ENCODE results near the gene ORMDL1. TPM values are rescaled to one million over a fixed set of nuclear protein-coding genes. Genes with fewer than 3 reads are reported as not detected.

The ORMDL1 gene
- total and polyA plus RNA-seq, 2 of the 13 experiments (the other 11 are each of a cell fraction or from before 2014, with no cell fraction given) = 67.5 to 160 TPM

DNA sequence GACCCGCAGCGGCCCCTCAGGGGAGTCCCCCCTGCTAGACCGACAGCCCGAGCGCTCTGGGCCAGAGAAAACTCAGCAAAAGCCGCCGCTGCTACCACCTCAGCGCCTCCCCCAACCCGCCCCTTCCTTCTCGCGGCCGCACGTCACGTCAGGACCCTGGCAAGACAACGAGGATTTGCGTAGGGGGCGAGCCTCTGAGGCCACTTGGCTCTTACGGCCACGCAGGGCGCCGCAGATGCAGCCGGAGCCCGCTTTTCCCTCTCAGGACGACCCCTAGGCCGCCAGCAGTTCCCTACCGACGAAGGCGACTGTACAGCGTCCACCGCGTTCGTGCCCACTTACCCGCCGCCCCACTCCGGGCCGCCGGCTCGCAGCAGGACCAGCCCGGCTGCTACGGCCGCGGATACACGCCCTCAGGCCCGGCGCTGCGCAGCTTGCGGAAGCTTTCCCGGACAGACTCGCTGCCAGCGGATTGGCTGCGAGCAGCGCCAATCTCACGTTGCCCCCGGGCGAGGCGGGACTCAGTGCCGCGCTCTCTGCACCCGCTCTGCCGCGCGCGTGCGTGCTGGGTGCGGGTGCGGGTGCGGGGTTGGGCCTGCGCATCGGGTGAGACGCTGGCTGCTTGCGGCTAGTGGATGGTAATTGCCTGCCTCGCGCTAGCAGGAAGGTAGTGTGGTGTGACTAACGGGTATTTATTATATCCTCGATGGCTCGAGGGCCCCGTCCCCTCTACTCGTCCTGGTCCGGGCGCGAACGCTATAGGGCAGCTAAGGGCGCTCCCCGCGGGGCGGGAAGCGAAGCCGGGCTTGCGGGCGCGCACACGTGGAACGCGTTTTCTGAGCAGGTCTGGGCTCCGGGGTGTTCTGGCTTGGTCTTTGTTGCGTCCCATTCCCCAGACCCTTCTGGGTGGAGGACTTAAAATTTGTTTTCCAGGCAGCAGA lies at the start of gene ORMDL1, which contains the start of gene PMS1 (continued):
- peak; percentile 86 for TF ChIP-seq ZNF878 (CRISPR knock-in tag; IDR thresholded peaks at IDR 0.05)
- no peak; the same call in 1 of the 2 replicates for TF ChIP-seq NCOA2 (CRISPR knock-in tag; IDR thresholded peaks at IDR 0.05)
- peak; percentile 80; the same call in 1 of the 2 replicates for TF ChIP-seq HNRNPL (IDR thresholded peaks at IDR 0.05; ENCODE audit: low read depth, low read length)
- TF ChIP-seq ZNF510 (CRISPR knock-in tag; IDR thresholded peaks at IDR 0.05; ENCODE audit: low read depth) = peak; percentile 66
- TF ChIP-seq HMG20B (CRISPR knock-in tag; conservative IDR thresholded peaks at IDR 0.05) = peak; percentile 51; the same call in 1 of the 2 replicates
- TF ChIP-seq, protein P1, sequence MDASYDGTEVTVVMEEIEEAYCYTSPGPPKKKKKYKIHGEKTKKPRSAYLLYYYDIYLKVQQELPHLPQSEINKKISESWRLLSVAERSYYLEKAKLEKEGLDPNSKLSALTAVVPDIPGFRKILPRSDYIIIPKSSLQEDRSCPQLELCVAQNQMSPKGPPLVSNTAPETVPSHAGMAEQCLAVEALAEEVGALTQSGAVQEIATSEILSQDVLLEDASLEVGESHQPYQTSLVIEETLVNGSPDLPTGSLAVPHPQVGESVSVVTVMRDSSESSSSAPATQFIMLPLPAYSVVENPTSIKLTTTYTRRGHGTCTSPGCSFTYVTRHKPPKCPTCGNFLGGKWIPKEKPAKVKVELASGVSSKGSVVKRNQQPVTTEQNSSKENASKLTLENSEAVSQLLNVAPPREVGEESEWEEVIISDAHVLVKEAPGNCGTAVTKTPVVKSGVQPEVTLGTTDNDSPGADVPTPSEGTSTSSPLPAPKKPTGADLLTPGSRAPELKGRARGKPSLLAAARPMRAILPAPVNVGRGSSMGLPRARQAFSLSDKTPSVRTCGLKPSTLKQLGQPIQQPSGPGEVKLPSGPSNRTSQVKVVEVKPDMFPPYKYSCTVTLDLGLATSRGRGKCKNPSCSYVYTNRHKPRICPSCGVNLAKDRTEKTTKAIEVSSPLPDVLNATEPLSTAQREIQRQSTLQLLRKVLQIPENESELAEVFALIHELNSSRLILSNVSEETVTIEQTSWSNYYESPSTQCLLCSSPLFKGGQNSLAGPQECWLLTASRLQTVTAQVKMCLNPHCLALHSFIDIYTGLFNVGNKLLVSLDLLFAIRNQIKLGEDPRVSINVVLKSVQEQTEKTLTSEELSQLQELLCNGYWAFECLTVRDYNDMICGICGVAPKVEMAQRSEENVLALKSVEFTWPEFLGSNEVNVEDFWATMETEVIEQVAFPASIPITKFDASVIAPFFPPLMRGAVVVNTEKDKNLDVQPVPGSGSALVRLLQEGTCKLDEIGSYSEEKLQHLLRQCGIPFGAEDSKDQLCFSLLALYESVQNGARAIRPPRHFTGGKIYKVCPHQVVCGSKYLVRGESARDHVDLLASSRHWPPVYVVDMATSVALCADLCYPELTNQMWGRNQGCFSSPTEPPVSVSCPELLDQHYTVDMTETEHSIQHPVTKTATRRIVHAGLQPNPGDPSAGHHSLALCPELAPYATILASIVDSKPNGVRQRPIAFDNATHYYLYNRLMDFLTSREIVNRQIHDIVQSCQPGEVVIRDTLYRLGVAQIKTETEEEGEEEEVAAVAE (CRISPR knock-in tag; IDR thresholded peaks at IDR 0.05; ENCODE audit: borderline replicate concordance) = no peak; the same call in 1 of the 2 replicates
- TF ChIP-seq ZNF547 (CRISPR knock-in tag; IDR thresholded peaks at IDR 0.05) = peak; percentile 98
- peak; percentile 94 for TF ChIP-seq PHF21A (CRISPR knock-in tag; IDR thresholded peaks at IDR 0.05)
- TF ChIP-seq ZNF567 (CRISPR knock-in tag; IDR thresholded peaks at IDR 0.05; ENCODE audit: borderline replicate concordance) = peak; percentile 53; the same call in 1 of the 2 replicates
- TF ChIP-seq SNAI1 (CRISPR knock-in tag; IDR thresholded peaks at IDR 0.05; ENCODE audit: borderline replicate concordance) = peak; percentile 92; the same call in 1 of the 2 replicates
- TF ChIP-seq HOXA3 (CRISPR knock-in tag; IDR thresholded peaks at IDR 0.05) = peak; percentile 95
- TF ChIP-seq ZNF629 (CRISPR knock-in tag; conservative IDR thresholded peaks at IDR 0.05) = no peak; the same call in 1 of the 2 replicates
- peak; percentile 39 for TF ChIP-seq ETV6 (CRISPR knock-in tag; conservative IDR thresholded peaks at IDR 0.05)
- peak; percentile 91; the same call in 1 of the 2 replicates for TF ChIP-seq ZNF432 (CRISPR knock-in tag; IDR thresholded peaks at IDR 0.05; ENCODE audit: borderline replicate concordance)
- no peak; the same call in none of the 2 replicates for TF ChIP-seq REXO4 (CRISPR knock-in tag; IDR thresholded peaks at IDR 0.05; ENCODE audit: borderline replicate concordance)
- TF ChIP-seq, protein P2, sequence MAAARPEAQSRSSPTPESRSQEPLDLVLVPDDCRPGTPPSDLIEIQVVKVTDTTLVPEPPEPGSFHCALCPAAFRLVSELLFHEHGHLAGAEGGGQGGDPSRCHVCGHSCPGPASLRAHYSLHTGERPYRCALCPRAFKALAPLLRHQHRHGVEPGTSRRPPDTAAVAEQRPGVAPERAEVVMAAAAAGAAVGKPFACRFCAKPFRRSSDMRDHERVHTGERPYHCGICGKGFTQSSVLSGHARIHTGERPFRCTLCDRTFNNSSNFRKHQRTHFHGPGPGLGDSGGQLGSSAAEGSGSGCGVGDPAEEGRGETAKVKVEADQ (CRISPR knock-in tag; IDR thresholded peaks at IDR 0.05; ENCODE audit: borderline replicate concordance) = peak; percentile 97
- TF ChIP-seq, protein P3, sequence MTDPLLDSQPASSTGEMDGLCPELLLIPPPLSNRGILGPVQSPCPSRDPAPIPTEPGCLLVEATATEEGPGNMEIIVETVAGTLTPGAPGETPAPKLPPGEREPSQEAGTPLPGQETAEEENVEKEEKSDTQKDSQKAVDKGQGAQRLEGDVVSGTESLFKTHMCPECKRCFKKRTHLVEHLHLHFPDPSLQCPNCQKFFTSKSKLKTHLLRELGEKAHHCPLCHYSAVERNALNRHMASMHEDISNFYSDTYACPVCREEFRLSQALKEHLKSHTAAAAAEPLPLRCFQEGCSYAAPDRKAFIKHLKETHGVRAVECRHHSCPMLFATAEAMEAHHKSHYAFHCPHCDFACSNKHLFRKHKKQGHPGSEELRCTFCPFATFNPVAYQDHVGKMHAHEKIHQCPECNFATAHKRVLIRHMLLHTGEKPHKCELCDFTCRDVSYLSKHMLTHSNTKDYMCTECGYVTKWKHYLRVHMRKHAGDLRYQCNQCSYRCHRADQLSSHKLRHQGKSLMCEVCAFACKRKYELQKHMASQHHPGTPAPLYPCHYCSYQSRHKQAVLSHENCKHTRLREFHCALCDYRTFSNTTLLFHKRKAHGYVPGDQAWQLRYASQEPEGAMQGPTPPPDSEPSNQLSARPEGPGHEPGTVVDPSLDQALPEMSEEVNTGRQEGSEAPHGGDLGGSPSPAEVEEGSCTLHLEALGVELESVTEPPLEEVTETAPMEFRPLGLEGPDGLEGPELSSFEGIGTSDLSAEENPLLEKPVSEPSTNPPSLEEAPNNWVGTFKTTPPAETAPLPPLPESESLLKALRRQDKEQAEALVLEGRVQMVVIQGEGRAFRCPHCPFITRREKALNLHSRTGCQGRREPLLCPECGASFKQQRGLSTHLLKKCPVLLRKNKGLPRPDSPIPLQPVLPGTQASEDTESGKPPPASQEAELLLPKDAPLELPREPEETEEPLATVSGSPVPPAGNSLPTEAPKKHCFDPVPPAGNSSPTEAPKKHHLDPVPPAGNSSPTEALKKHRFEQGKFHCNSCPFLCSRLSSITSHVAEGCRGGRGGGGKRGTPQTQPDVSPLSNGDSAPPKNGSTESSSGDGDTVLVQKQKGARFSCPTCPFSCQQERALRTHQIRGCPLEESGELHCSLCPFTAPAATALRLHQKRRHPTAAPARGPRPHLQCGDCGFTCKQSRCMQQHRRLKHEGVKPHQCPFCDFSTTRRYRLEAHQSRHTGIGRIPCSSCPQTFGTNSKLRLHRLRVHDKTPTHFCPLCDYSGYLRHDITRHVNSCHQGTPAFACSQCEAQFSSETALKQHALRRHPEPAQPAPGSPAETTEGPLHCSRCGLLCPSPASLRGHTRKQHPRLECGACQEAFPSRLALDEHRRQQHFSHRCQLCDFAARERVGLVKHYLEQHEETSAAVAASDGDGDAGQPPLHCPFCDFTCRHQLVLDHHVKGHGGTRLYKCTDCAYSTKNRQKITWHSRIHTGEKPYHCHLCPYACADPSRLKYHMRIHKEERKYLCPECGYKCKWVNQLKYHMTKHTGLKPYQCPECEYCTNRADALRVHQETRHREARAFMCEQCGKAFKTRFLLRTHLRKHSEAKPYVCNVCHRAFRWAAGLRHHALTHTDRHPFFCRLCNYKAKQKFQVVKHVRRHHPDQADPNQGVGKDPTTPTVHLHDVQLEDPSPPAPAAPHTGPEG (CRISPR knock-in tag; IDR thresholded peaks at IDR 0.05) = peak; percentile 80
